Tibial artery (tissue), 4 donors: ENCODE data around the gene CKS2.

Source experiments
- DNase-seq, 2 donors: peaks; one replicate each; pipeline ENCODE4 v3.0.0-alpha.2; 2019
- H3K27ac ChIP-seq, 2 donors: fragments of 200-600 bp; sonication (generic) in 1 of 2; 1 replicate in 1 of 2; 2 replicates in 1 of 2; pipeline ENCODE4 v1.5.1; 2018 to 2019; ENCODE audit warnings: mild to moderate bottlenecking in 1 of 2
- H3K27me3 ChIP-seq, 2 donors: fragments of 200-600 bp; sonication (generic) in 1 of 2; one replicate each; pipeline versions ENCODE4 v1.5.1 to v1.6.0; 2016 to 2019
- H3K36me3 ChIP-seq, 3 donors: fragments of 200-600 bp; sonication (generic) in 2 of 3; one replicate each; pipeline ENCODE4 v1.5.1; 2016 to 2019; ENCODE audit warnings: mild to moderate bottlenecking in 2 of 3
- H3K4me1 ChIP-seq, 4 donors: fragments of 200-600 bp; sonication (generic) in 2 of 4; 1 replicate in 3 of 4; 2 replicates in 1 of 4; pipeline ENCODE4 v1.5.1; 2016 to 2019
- H3K4me3 ChIP-seq, 2 donors: fragments of 200-600 bp; sonication (generic) in 1 of 2; 1 replicate in 1 of 2; 2 replicates in 1 of 2; pipeline ENCODE4 v1.5.1; 2018 to 2019; ENCODE audit warnings: mild to moderate bottlenecking in 2 of 2
- H3K9me3 ChIP-seq, 3 donors: fragments of 200-600 bp; sonication (generic) in 1 of 3; one replicate each; pipeline ENCODE4 v1.5.1; 2016 to 2019
- intact Hi-C: fragments of 100-400 bp; cut with DNase I; formaldehyde crosslinking; loops from one replicate; pipeline ENCODE4 v1.15.0; 2023; ENCODE audit warnings: low total_unique reads
- TF ChIP-seq, protein P1 (sequence below), 2 experiments: fragments of 200-600 bp in 1 of 2; fragments of 450-650 bp in 1 of 2; IDR thresholded peaks; one replicate each; pipeline ENCODE4 v1.5.1; 2017 to 2019; ENCODE audit warnings: antibody characterized with exemption in 2 of 2, mild to moderate bottlenecking in 1 of 2, moderate library complexity in 1 of 2

CKS2 gene

DNA sequence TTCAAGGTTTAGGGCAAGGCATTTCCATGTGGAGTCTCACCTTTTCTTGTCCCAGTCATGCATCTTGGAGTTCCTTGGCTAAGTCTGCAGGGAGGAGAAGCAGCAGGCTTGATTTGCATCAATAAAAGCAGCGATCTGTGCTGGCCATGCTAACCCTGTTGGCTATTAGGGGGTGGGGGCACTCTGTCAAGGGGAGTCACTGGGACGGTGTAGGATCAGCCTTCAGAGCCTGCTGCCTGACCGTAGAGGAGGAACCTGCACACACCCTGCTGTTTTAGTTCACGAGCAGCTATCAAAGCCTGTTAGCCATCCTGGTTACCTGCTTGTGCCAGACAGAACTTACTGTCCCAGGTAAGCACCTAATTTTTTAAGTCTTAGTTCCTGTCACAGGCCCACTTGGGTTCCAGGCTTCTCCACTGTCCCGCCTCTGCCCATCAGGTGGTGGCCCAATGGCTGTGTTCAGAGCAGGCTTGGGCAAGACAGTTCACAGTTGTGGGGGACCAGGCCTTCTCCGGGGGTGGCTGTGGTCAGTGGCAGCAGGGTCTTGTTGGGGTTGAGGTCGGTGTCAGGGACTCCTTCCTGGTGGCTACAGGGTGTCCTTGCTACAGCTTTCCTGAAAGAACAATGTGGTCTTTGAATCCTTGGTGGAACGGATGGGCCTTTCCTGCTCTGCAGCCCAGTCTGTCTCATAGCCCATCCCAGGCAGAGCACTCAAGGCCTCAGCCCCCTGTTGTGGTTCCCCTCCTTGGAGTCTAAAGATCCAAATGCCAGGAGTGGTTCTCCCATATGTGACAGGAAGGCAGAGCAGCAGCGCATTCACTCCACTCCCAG is 51.0 kb downstream of the CKS2 start:
- no peak overlapping the region for H3K4me3 ChIP-seq
- intact Hi-C loops: no loop called here
- no peaks in the 10 kb centered on the region for H3K4me1 ChIP-seq
- H3K27ac ChIP-seq: no peak overlapping the region
- TF ChIP-seq, protein P1, sequence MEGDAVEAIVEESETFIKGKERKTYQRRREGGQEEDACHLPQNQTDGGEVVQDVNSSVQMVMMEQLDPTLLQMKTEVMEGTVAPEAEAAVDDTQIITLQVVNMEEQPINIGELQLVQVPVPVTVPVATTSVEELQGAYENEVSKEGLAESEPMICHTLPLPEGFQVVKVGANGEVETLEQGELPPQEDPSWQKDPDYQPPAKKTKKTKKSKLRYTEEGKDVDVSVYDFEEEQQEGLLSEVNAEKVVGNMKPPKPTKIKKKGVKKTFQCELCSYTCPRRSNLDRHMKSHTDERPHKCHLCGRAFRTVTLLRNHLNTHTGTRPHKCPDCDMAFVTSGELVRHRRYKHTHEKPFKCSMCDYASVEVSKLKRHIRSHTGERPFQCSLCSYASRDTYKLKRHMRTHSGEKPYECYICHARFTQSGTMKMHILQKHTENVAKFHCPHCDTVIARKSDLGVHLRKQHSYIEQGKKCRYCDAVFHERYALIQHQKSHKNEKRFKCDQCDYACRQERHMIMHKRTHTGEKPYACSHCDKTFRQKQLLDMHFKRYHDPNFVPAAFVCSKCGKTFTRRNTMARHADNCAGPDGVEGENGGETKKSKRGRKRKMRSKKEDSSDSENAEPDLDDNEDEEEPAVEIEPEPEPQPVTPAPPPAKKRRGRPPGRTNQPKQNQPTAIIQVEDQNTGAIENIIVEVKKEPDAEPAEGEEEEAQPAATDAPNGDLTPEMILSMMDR (IDR thresholded peaks at IDR 0.05): no peak
- H3K36me3 ChIP-seq: peaks cover 46 to 59% (median 53%) of the 10 kb centered on the region in 3 donors
- no peaks in the 10 kb centered on the region for H3K9me3 ChIP-seq
- H3K27me3 ChIP-seq: no peaks in the 10 kb centered on the region
- DNase-seq: peak in 1 of 2 donors; percentile 48

DNA sequence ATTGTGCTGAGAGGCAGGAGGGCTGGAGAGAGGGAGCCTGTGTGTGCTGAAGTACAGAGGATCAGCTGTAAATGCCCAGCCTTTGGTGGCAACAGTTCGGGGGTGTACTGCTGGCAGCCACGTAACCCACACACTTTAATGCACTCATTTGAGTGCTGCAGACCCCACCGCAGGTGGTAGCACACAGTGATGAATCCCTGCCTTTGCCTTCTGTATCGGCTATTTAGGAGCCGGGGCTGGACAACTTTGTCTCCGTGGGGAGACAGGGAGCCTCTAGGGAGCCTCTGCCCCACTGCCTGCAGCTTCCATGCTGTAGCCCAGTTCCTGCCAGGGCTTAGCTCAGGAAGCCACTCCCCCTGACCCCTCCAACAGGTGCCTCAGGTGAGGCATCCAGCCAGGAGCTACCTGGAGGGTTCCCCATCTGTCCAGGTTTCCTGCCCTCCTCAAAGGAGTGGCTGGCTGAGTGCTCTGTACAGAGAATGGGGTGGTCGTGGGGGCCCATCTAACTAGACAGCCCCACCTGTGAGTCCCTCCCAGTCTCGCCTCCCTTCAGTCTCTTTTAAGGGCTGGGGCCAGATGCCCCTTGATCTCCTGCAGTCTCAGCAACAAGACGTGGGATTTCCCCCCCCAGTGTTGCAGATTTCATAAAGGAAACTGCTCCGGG is 51.8 kb downstream of the CKS2 start:
- TF ChIP-seq, protein P1 (IDR thresholded peaks at IDR 0.05): no peak
- Histone ChIP-seq H3K27ac (no peak overlapping the region), H3K4me3 (no peak overlapping the region), H3K9me3 (no peaks in the 10 kb centered on the region), H3K4me1 (no peaks in the 10 kb centered on the region), H3K27me3 (no peaks in the 10 kb centered on the region), H3K36me3 (peaks cover 39 to 51% (median 46%) of the 10 kb centered on the region in 3 donors)
- intact Hi-C loops: no loop called here
- peak; percentile 14 to 55 for DNase-seq

DNA sequence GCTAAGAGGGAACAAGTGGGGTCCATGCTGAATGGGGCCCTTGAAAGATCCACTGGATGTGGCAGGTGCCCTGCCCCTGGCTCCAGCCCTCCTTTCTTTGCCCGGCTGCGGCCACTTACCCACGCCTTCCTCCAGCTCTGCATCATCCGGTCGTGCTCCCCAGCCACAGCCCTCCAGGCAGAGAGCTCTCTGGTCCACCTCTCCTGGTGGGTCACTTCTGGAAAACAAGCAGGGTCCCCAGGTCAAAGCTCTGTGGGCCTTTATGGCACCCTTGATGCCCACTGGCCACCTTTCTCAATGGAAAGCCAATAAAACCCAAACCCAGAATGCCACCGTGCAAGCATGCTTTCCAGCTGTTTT is 52.3 kb downstream of the CKS2 start:
- Histone ChIP-seq H3K4me3 (no peak overlapping the region), H3K27ac (no peak overlapping the region), H3K27me3 (no peaks in the 10 kb centered on the region), H3K4me1 (no peaks in the 10 kb centered on the region), H3K36me3 (peaks cover 34 to 46% (median 41%) of the 10 kb centered on the region in 3 donors), H3K9me3 (no peaks in the 10 kb centered on the region)
- TF ChIP-seq, protein P1 (IDR thresholded peaks at IDR 0.05): no peak
- DNase-seq: peak; percentile 15 to 48
- intact Hi-C loops: no loop called here

DNA sequence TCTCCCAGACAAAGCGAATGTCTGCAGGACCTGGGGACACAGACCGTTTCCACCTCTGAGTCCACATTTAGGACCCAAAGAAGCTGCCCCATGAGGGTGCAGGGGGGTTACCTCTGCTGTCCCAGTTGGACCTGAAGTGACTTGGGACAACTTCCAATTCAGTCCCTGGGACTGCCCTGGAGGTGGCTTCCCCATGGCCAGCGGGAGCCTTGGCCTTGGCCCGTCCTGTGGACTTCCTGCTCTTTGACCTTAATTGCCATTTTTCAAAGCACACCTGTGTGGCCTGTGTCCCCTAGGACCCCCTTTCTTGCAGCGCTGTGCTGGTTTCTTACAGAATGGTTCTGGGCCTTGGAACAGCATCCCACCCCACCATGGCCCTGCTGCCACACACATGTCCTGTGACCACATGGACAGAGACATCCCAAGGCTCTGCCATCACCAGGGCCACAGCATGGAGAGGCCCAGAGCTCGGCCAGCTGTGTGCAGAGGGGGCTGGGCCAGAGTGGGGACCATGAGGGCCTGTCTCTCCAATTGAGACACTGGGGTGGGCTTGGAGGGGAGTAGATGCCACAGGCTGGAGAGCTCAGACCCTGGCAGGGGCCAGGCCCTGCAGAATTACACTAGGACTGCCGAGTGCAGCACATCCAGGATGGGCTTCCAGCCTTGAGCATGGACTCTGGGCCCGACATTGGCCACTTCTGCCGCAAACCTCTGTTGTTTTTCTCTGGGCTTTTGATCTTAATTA is 53.1 kb downstream of the CKS2 start:
- H3K27ac ChIP-seq: no peak overlapping the region
- H3K9me3 ChIP-seq: no peaks in the 10 kb centered on the region
- DNase-seq: peak; percentile 17 to 60
- peaks cover 26 to 38% (median 33%) of the 10 kb centered on the region in 3 donors for H3K36me3 ChIP-seq
- intact Hi-C loops: no loop called here
- H3K27me3 ChIP-seq: no peaks in the 10 kb centered on the region
- H3K4me3 ChIP-seq: no peak overlapping the region
- TF ChIP-seq, protein P1 (IDR thresholded peaks at IDR 0.05): no peak
- H3K4me1 ChIP-seq: no peaks in the 10 kb centered on the region

DNA sequence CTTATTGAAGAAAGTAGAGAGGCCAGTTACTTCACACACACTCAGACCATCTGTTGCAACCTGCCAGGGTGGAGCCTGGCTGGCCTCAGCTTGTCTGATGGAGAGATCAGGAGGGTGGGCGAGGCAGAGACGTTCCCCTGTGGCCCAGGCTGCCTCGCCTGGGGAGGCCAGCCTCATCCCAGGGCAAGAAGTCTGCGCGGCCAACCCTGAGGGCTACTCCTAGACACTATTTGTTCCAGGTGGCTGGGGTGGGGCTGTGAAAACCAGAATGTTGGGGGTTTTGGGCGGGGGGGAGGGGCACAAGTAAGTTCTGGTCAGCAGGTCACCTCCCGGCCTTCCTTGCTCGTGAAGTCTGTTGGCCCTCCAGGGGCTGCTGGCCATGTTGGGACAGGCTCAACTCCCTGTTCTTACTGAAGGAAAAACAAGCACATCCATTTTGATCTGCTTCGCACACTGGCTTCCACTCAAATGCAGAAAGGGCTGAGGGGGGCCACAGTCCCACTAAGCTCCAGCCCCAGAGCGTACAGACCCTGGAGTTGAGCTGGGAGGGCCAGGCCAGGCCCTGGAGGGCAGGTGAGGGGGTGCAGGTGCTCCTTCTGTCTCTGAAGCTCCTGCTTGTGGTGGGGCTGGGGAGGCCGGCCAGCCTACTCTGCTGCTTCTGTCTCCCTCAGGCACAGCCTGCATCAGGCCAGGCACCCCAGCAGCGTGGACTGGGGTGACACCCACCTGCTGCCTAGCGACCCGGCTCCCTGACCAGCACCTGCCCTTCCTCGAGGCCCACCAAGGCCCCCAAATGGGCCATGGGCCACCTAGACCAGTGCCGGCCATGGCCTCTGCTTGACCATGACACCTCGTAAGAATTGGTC is 53.9 kb downstream of the CKS2 start:
- H3K4me1 ChIP-seq: no peaks in the 10 kb centered on the region
- H3K27me3 ChIP-seq: no peaks in the 10 kb centered on the region
- TF ChIP-seq, protein P1 (IDR thresholded peaks at IDR 0.05): no peak
- DNase-seq: peak; percentile 15 to 53
- intact Hi-C loops: no loop called here
- H3K27ac ChIP-seq: no peak overlapping the region
- H3K9me3 ChIP-seq: no peaks in the 10 kb centered on the region
- no peak overlapping the region for H3K4me3 ChIP-seq
- peaks cover 18 to 32% (median 24%) of the 10 kb centered on the region in 3 donors for H3K36me3 ChIP-seq
